Measurements from ENCODE around the gene SH3TC1.

- TF ChIP-seq CTCF (IDR thresholded peaks at IDR 0.05; ENCODE audit: low read depth, low read length, poor library complexity, severe bottlenecking): no peak
- no peak for TF ChIP-seq EZH2phosphoT487 (IDR thresholded peaks at IDR 0.05; ENCODE audit: borderline replicate concordance, low read length)
Observed at GRCh38 chr4:8162625-8163024, 36.5 kb upstream of the SH3TC1 start.
